D721Med (cell line): ENCODE measurements around the gene BCOR.

Experiments
- DNase-seq: peaks from one replicate; pipeline ENCODE4 v3.0.0; 2011; ENCODE audit warnings: low spot score; ENCODE audit not compliant: insufficient read length
- FAIRE-seq: peaks from 2 replicates; lab custom pipeline; 2011; peaks lifted over from hg19 to GRCh38; lab: Jason Lieb, UNC
- TF ChIP-seq, protein P1 (sequence below): IDR thresholded peaks from 2 replicates; pipeline ENCODE4 v1.5.1; 2012; ENCODE audit warnings: mild to moderate bottlenecking, control low read depth; ENCODE audit not compliant: insufficient read depth; ENCODE audit errors: missing control alignments

BCOR gene

DNA sequence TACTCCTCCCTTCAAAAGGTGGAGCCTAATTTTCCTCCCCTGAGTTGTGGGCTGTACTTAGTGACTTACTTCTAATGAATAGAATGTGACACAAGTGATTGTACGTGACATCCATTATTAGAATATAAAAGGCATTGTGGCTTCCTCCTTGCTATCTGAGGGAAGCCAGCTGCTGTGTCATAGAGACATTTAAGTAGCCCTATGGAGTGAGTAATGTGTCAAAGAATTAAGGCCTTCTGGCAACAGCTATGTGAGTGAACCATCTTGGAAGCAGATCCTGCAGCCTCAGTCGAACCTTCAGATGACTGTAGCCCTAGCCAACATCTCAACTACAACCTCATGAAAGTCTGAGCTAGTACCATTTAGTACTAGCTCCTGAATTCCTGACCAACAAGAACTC lies 76.1 kb downstream of the BCOR start:
- TF ChIP-seq, protein P1, sequence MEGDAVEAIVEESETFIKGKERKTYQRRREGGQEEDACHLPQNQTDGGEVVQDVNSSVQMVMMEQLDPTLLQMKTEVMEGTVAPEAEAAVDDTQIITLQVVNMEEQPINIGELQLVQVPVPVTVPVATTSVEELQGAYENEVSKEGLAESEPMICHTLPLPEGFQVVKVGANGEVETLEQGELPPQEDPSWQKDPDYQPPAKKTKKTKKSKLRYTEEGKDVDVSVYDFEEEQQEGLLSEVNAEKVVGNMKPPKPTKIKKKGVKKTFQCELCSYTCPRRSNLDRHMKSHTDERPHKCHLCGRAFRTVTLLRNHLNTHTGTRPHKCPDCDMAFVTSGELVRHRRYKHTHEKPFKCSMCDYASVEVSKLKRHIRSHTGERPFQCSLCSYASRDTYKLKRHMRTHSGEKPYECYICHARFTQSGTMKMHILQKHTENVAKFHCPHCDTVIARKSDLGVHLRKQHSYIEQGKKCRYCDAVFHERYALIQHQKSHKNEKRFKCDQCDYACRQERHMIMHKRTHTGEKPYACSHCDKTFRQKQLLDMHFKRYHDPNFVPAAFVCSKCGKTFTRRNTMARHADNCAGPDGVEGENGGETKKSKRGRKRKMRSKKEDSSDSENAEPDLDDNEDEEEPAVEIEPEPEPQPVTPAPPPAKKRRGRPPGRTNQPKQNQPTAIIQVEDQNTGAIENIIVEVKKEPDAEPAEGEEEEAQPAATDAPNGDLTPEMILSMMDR, result no peak
- no peak for FAIRE-seq
- DNase-seq, result no peak

DNA sequence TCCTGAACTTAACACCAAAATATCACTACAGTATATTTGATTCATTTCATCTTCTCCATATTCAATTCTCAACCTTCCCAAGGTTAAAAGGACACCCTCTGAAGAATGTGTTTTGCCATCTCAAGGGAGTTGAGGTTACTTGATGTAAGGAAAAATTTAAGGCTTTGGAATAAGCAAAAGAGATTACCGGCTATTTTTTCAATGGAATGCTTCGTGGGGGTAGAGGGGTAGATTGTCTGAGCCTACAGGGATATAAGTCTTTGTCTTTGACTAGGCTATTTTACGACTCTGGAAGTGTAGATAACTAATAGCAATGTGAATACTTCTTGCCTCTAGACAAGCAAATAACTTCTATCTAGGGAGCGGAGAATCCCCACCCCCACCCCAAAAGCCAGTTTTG lies 78.2 kb downstream of the BCOR start:
- FAIRE-seq (no peak), DNase-seq (no peak)
- TF ChIP-seq, protein P1, result no peak

DNA sequence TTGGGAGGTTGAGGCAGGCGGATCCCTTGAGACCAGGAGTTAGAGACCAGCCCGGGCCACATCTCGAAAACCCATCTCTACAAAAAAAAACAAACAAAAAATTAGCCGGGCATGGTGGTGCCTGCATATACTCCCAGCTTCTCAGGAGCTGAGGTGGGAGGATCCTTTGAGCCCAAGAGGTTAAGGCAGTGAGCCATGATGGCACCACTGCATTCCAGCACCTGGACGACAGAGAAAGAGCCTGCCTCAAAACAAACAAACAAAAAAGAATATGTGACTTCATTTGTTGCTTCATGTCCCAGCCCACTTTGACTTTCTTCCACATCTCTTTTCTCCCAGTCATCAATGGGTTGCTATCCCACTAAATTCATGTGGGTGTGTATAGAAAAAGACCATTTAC lies 79.7 kb downstream of the BCOR start:
- TF ChIP-seq, protein P1, result no peak
- DNase-seq (no peak), FAIRE-seq (no peak)

DNA sequence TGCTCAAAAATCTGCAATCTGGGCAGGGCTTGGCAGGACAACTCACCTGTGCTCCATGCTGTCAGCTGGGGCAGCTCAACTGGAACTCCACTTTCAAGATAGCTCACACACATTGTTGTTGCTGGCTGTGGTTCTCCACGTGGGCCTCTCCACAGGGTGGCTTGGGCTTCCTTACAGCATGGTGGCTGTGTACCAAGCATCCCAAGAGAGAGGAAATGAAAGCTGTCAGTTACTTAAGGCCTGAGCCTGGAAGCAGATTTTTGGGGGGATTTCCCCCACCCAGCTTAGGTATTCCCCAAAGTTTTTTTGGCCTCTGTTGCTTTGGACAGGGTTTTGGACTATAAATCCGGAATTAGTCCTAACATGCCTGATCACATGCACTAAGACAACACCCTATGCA lies 81.0 kb downstream of the BCOR start:
- FAIRE-seq (no peak), DNase-seq (no peak)
- TF ChIP-seq, protein P1, result no peak

DNA sequence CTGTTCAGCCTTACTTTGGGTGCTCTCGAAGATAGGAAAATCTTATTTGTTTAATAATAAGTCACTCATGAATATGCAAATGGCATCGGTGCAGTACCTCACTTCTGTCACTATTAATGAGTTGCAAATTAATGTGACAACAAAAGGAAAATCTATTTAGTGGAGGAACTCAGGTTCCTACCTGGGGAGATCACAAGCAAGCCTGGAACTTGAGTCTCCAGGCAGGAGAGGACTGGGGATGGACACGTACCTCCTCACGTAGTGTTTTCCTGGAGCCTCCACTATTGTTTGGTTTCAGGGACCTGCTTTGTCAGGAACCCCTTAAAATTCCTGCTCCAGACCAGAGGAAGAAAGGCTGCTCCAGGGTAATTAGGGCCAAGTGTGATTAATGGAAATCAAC lies 82.1 kb downstream of the BCOR start:
- FAIRE-seq (no peak), DNase-seq (no peak)
- TF ChIP-seq, protein P1, result no peak

DNA sequence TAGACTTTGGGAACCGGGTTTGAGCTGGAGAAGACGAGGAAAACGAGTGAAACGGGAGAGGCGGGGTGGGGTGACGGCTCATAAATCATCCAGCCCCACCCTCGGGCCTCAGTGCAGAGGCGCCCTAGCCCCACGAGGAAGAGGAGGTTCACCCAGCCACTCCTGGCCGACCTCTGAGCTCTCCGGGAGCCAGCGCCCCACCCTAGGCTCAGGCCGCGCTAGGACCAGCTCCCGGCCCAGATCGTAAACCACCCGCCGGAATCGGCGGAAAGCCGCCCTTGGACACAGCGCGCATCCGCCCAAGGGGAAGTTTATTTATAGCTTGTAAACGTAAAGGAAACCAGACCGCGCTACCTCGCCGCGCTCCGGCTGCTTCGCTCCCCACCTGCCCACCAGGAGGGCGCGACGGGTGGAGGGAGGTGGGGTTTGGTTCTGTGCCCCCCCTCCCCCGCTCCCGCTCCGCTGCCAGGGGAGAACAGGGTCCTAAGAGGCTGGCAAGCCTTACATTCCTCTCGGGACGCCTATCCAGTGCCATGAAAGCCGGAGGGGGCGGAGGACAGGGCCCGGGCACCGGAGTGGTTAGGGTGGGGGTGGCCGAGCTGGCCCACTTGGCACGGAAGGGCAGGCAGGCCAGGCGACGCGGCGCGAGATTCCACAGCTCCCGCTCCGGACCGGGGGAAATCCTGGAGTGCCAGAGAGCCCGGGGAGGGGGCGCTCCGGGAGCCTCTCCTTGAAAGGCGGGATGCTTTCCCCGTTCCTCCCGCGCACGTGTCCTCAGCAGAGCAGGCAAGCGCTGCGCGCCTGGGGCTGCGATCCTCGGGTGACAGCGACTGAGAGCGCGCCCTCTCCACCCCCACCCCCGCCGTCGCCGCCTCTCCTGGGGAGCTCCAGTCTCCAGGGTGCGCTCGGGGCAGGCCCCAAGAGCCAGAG lies 84.2 kb downstream of the BCOR start:
- TF ChIP-seq, protein P1, result peak; percentile 2
- DNase-seq (no peak), FAIRE-seq (no peak)

DNA sequence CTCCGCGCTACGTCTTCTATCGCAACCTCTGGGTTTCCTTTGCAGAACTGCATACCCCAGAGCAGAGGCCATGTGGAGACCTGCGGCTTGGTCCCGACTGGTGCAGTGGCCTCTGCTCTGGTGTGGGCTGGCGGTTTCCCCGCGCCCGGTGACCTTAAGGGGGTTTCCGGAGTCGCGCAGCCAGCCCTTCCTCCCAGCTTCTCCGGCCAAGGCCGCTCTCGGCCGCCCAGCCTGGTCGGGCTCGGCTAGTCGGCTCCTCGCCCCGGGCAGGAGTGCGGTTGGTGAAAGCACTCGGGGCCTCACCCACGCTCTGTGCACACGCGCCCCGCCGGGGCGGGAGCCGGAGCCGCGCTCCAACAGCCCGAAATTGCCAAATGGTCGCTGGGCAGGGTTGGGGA lies 84.9 kb downstream of the BCOR start:
- no peak for DNase-seq
- TF ChIP-seq, protein P1, result no peak
- FAIRE-seq, result no peak
